Keratinocyte (primary cell): ENCODE data around the gene PTER.

Experiments used
- CTCF ChIP-seq, 3 experiments: IDR thresholded peaks in 1 of 3; conservative IDR thresholded peaks in 1 of 3; optimal IDR thresholded peaks in 1 of 3; 2 replicates in 2 of 3; 3 replicates in 1 of 3; pipeline versions ENCODE3 to v1.5.1; 2011; ENCODE audit warnings: low read length in 3 of 3, mild to moderate bottlenecking in 3 of 3, moderate library complexity in 2 of 3, control low read depth in 1 of 3, inconsistent platforms in 1 of 3; ENCODE audit not compliant: insufficient read depth in 2 of 3; ENCODE audit errors: extremely low read depth in 1 of 3
- EZH2 ChIP-seq: IDR thresholded peaks from one replicate; pipeline ENCODE4 v1.6.1; 2012; ENCODE audit warnings: inconsistent platforms, mild to moderate bottlenecking, low read length, moderate library complexity

DNA sequence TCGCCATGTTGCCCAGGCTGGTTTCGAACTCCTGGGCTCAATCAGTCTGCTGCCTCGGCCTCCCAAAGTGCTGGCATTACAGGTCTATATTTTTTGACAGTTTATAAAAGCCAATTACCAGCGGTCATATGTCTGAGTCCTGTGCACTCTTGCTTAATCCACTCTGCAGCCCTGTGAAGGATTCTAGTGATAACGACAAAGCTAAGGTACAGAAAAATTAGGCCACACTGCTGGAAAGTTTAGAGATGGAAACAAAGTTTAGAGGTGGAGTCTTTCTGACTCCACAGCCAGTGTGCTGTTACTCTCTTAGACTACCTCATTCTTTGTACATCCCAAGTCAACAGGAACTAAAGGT is 707 bp downstream of the PTER start:
- no peak for TF ChIP-seq CTCF (optimal IDR thresholded peaks at IDR 0.05 in 1 of 3, IDR thresholded peaks at IDR 0.05 in 1 of 3, conservative IDR thresholded peaks at IDR 0.05 in 1 of 3; ENCODE audit: extremely low read depth in 1 of 3, insufficient read depth in 2 of 3, low read length in 3 of 3)
- TF ChIP-seq EZH2: no peak
